Smooth muscle cell (in vitro differentiated cells): Measurements from ENCODE around the gene EXD2. TPM values are rescaled to one million over a fixed set of nuclear protein-coding genes. Genes with fewer than 3 reads are reported as not detected.
"Not testable (repeated sequence)": the region's sequence is repeated elsewhere in the genome, so short reads cannot be mapped to it uniquely, and the experiment has no call there.

Experiments used
- DNase-seq: peaks from one replicate; lab custom pipeline; 2025; ENCODE audit not compliant: unreplicated experiment; lab: John Stamatoyannopoulos, UW
- H2AFZ ChIP-seq: fragments of 200-600 bp; sonication (generic); 2 replicates; pipeline ENCODE4 v1.6.0; 2016; ENCODE audit warnings: antibody characterized with exemption, low read depth, mild to moderate bottlenecking
- H3F3A ChIP-seq: fragments of 200-600 bp; sonication (generic); 2 replicates; pipeline ENCODE4 v1.6.0; 2017; ENCODE audit warnings: antibody characterized with exemption, low read depth
- H3K27ac ChIP-seq: fragments of 200-600 bp; sonication (generic); 2 replicates; pipeline ENCODE4 v1.5.1; 2016; ENCODE audit warnings: low read depth, mild to moderate bottlenecking
- H3K27me3 ChIP-seq: fragments of 200-600 bp; sonication (generic); 2 replicates; pipeline ENCODE4 v1.6.1; 2016; ENCODE audit warnings: low read depth, mild to moderate bottlenecking
- H3K36me3 ChIP-seq: fragments of 200-600 bp; sonication (generic); 2 replicates; pipeline ENCODE4 v1.5.1; 2016; ENCODE audit warnings: low read depth
- H3K4me1 ChIP-seq: fragments of 200-600 bp; sonication (generic); 2 replicates; pipeline ENCODE4 v1.5.1; 2016; ENCODE audit warnings: low read depth
- H3K4me2 ChIP-seq: fragments of 200-600 bp; sonication (generic); 2 replicates; pipeline ENCODE4 v1.6.0; 2016; ENCODE audit warnings: mild to moderate bottlenecking
- H3K4me3 ChIP-seq: fragments of 200-600 bp; sonication (generic); 2 replicates; pipeline ENCODE4 v1.5.1; 2016; ENCODE audit warnings: mild to moderate bottlenecking
- H3K79me2 ChIP-seq: fragments of 200-600 bp; sonication (generic); 2 replicates; pipeline ENCODE4 v1.6.0; 2016; ENCODE audit warnings: low read depth, mild to moderate bottlenecking
- H3K9ac ChIP-seq: fragments of 200-600 bp; sonication (generic); 2 replicates; pipeline ENCODE4 v1.6.0; 2016; ENCODE audit warnings: low read depth
- H3K9me3 ChIP-seq: fragments of 200-600 bp; sonication (generic); replicated peaks from 2 replicates; pipeline ENCODE4 v1.5.1; 2016; ENCODE audit warnings: low read depth
- H4K20me1 ChIP-seq: fragments of 200-600 bp; sonication (generic); 2 replicates; pipeline ENCODE4 v1.6.0; 2016; ENCODE audit warnings: low read depth
- CTCF ChIP-seq: fragments of 200-600 bp; sonication (generic); IDR thresholded peaks from 2 replicates; pipeline ENCODE4 v1.5.1; 2017; ENCODE audit warnings: borderline replicate concordance, mild to moderate bottlenecking, antibody characterized with exemption; ENCODE audit not compliant: insufficient read depth, poor library complexity, severe bottlenecking
- WGBS: methylation state at CpG from one replicate; pipeline ENCODE4 v1.1.7; 2016; ENCODE audit warnings: low lambda C conversion rate; 5-methylcytosine and 5-hydroxymethylcytosine counted together
- polyA plus RNA-seq: library from polyadenylated mRNA; unstranded; fragments of >200 nt; fragmentation: Nextera tagmentation; extraction: Ambion mirVana; gene quantifications from 2 replicates; pipeline ENCODE4 v1.2.1, GENCODE V29; 2016
- total RNA-seq: library from RNA; depleted of rRNA; stranded (reverse); fragments of >200 nt; gene quantifications from 2 replicates; pipeline ENCODE4 v1.2.3, GENCODE V29; 2014

EXD2 gene
- total and polyA plus RNA-seq, 2 experiments from 2014 or later: 12.0 to 12.5 TPM

- no peak for DNase-seq
- no peaks in the 10 kb centered on the region for H3K9me3 ChIP-seq
- peaks cover 4% of the 10 kb centered on the region for H3F3A ChIP-seq
- H3K4me1 ChIP-seq: peaks cover 10% of the 10 kb centered on the region
- H3K27ac ChIP-seq: no peak overlapping the region
- no peaks in the 10 kb centered on the region for H3K27me3 ChIP-seq
- H3K79me2 ChIP-seq: peaks cover 11% of the 10 kb centered on the region
- H3K36me3 ChIP-seq: no peaks in the 10 kb centered on the region
- no peak overlapping the region for H3K4me3 ChIP-seq
- H2AFZ ChIP-seq: no peak overlapping the region
- H4K20me1 ChIP-seq: no peaks in the 10 kb centered on the region
- H3K9ac ChIP-seq: no peak overlapping the region
- no peak for TF ChIP-seq CTCF
- H3K4me2 ChIP-seq: no peak overlapping the region
Measured at GRCh38 chr14:69156224-69156623, 35.1 kb upstream of the EXD2 start.

- H3K79me2 ChIP-seq: no peaks in the 10 kb centered on the region
- H3K4me3 ChIP-seq: no peak overlapping the region
- no peak for DNase-seq
- H3F3A ChIP-seq: no peaks in the 10 kb centered on the region
- H3K4me1 ChIP-seq: no peaks in the 10 kb centered on the region
- no peak overlapping the region for H3K27ac ChIP-seq
- no peak for TF ChIP-seq CTCF
- H3K36me3 ChIP-seq: no peaks in the 10 kb centered on the region
- peaks cover 7% of the 10 kb centered on the region for H3K9me3 ChIP-seq
- 74% methylated on average over 1 of the region's 1 CpG for WGBS
- no peak overlapping the region for H2AFZ ChIP-seq
- no peaks in the 10 kb centered on the region for H4K20me1 ChIP-seq
- H3K4me2 ChIP-seq: no peak overlapping the region
- H3K27me3 ChIP-seq: no peaks in the 10 kb centered on the region
- H3K9ac ChIP-seq: no peak overlapping the region
Measured at GRCh38 chr14:69161590-69161989, 29.7 kb upstream of the EXD2 start.

GRCh38 chr14:69165787-69166186 lies 25.5 kb upstream of the EXD2 start:
- not testable (repeated sequence) for DNase-seq, H3K27me3 ChIP-seq, H3K27ac ChIP-seq, H3K4me1 ChIP-seq, H3K36me3 ChIP-seq, H3F3A ChIP-seq, H2AFZ ChIP-seq, H3K9ac ChIP-seq, H3K9me3 ChIP-seq, H3K79me2 ChIP-seq, H3K4me3 ChIP-seq, H4K20me1 ChIP-seq, H3K4me2 ChIP-seq
- 87% methylated on average over 2 of the region's 2 CpGs for WGBS

GRCh38 chr14:69170839-69171238 lies 20.5 kb upstream of the EXD2 start:
- Histone ChIP-seq H3K4me2 (no peak overlapping the region), H3K36me3 (no peaks in the 10 kb centered on the region), H3K4me3 (no peak overlapping the region), H3K9ac (no peak overlapping the region), H3F3A (no peaks in the 10 kb centered on the region), H3K79me2 (no peaks in the 10 kb centered on the region), H4K20me1 (no peaks in the 10 kb centered on the region), H3K9me3 (no peaks in the 10 kb centered on the region), H3K27me3 (peaks cover 10% of the 10 kb centered on the region), H2AFZ (no peak overlapping the region), H3K27ac (no peak overlapping the region), H3K4me1 (no peaks in the 10 kb centered on the region)
- TF ChIP-seq CTCF: no peak
- no peak for DNase-seq
- 83% methylated on average over 1 of the region's 1 CpG for WGBS
